Lower leg skin (tissue), 4 donors: ENCODE measurements around the gene MAP3K14. TPM values are rescaled to one million over a fixed set of nuclear protein-coding genes. Genes with fewer than 3 reads are reported as not detected.

ENCODE experiments used
- DNase-seq, 2 donors: peaks; one replicate each; pipeline ENCODE4 v3.0.0-alpha.2; 2019; ENCODE audit warnings: low spot score in 2 of 2
- H3K4me3 ChIP-seq: fragments of 200-600 bp; sonication (generic); 2 replicates; pipeline ENCODE4 v1.5.1; 2017; ENCODE audit warnings: mild to moderate bottlenecking, low read depth; ENCODE audit not compliant: poor library complexity, severe bottlenecking
- POLR2A ChIP-seq, 2 donors: fragments of 450-650 bp; IDR thresholded peaks; one replicate each; pipeline ENCODE4 v1.6.1; 2016 to 2017; ENCODE audit warnings: antibody characterized with exemption in 2 of 2, mild to moderate bottlenecking in 1 of 2, moderate library complexity in 1 of 2
- WGBS, 2 donors: methylation state at CpG; one replicate each; pipeline ENCODE4 v1.1.5; 2018; 5-methylcytosine and 5-hydroxymethylcytosine counted together
- intact Hi-C: fragments of 100-400 bp; cut with DNase I; formaldehyde crosslinking; loops from one replicate; pipeline ENCODE4 v1.15.0; 2023; ENCODE audit warnings: low total_unique reads
- total RNA-seq, 4 donors: library from RNA; depleted of rRNA; stranded (reverse); fragments of >200 nt; gene quantifications; one replicate each; pipeline ENCODE4 v1.1.0, GENCODE V29; 2016
- TF ChIP-seq, protein P1 (sequence below), 3 donors: fragments of 450-650 bp; IDR thresholded peaks; one replicate each; pipeline ENCODE4 v1.5.1; 2016; ENCODE audit warnings: antibody characterized with exemption in 3 of 3, mild to moderate bottlenecking in 3 of 3, moderate library complexity in 2 of 3

The MAP3K14 gene
- total RNA-seq, 4 donors from 2014 or later: 8.1 to 13.0 (median 11.0) TPM

DNA sequence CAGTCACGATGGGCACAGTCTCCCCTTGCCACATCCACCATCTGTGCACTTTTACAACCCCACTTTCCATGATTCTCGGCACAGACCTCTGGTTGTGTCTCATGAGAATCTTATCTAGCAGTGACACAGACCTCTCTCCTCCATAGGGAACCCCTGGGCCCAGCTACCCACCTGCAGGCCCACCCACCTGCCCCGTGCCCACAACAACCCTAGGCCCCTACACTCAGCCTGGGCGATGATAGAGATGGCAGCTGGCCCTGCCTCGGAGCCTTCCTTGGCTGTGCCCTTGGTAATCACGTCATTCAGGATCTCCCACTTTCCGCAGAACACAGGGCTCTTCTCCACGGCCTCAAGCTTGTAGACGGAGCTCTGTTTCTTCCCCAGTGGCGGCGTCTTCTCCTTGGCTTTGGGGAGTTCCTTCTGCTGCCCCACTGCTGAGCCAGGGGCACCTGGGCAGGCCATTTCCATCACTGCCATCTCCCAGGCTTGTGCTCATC lies 26.5 kb downstream of the MAP3K14 start:
- no peak overlapping the region for H3K4me3 ChIP-seq
- WGBS, 2 donors: 73 to 80% methylated on average over 11 of the region's 11 CpGs
- no peak for DNase-seq
- TF ChIP-seq, protein P1, sequence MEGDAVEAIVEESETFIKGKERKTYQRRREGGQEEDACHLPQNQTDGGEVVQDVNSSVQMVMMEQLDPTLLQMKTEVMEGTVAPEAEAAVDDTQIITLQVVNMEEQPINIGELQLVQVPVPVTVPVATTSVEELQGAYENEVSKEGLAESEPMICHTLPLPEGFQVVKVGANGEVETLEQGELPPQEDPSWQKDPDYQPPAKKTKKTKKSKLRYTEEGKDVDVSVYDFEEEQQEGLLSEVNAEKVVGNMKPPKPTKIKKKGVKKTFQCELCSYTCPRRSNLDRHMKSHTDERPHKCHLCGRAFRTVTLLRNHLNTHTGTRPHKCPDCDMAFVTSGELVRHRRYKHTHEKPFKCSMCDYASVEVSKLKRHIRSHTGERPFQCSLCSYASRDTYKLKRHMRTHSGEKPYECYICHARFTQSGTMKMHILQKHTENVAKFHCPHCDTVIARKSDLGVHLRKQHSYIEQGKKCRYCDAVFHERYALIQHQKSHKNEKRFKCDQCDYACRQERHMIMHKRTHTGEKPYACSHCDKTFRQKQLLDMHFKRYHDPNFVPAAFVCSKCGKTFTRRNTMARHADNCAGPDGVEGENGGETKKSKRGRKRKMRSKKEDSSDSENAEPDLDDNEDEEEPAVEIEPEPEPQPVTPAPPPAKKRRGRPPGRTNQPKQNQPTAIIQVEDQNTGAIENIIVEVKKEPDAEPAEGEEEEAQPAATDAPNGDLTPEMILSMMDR (IDR thresholded peaks at IDR 0.05): no peak
- no peak for TF ChIP-seq POLR2A (IDR thresholded peaks at IDR 0.05)
- intact Hi-C loops: no loop called here

DNA sequence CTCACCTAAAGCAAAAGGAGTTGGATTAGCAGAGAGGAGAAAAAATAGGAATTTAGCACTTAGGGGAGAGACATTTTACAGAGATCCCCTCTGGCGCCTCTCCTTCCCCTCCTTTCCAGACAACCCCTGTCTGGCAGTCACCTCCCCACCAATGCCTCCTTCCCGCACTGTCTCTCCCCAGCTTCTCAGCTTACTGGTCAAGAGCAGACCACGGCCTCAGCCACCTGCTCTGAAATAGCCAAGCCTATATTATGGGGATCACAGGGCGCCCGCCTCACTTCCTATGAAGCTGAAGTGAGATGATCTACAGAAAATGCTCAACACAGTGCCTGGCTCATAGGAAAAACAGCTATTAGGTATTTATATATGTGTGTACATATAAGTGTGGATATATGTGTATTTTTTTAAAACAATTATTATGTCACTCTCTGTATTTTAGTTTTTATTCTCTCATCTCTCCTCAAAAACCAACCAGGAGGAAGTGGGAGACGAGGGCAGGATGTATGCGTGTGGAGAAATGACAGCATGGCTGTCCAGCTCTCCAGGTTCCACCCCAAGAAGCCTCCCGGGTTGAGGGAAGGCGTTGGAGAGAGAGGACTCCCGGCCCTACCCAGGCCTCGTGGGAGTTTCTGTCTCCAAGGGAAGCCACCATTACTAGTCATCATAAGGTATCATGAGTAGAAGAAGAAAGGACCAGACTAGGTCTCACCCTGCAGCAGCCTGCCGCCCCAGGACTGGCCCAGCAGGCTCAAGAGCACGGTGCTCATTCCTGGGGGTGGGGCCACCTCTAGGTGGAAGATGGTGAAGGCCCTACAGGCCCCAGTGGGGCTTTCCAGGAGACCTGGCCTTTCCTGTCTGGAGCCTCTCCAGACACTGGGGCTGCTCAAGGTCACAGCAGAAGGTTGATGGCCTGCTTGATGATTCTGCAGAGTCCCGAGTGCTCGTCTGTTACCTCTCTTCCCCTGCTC lies 27.2 kb downstream of the MAP3K14 start:
- TF ChIP-seq, protein P1 (IDR thresholded peaks at IDR 0.05): no peak
- TF ChIP-seq POLR2A (IDR thresholded peaks at IDR 0.05): no peak
- H3K4me3 ChIP-seq: no peak overlapping the region
- no peak for DNase-seq
- WGBS, 2 donors: 78 to 79% methylated on average over 15 of the region's 15 CpGs
- intact Hi-C loops: no loop called here

DNA sequence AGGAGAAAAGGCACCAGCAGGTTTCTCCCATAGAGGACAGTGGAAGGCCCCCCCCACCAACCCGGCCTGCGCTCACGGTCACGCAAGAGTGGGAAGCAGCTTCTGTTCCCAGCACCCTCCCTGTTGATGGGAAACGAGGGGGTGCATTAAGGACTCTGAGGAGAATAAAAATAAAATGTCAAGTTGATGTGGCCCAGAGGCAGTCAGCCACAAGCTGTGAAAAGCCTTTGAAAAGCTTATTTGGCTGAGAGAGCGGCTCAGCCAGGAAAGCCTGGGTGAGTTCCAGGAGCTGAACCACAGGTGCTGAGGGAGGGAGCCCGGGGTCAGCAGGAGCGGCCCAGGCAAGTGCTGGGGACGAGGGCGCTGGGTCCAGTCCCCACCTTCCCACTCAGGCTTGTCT lies 28.0 kb downstream of the MAP3K14 start:
- DNase-seq: no peak
- intact Hi-C loops: no loop called here
- TF ChIP-seq, protein P1 (IDR thresholded peaks at IDR 0.05): no peak
- TF ChIP-seq POLR2A (IDR thresholded peaks at IDR 0.05): no peak
- H3K4me3 ChIP-seq: no peak overlapping the region
- 71 to 76% methylated on average over 10 of the region's 10 CpGs for WGBS, 2 donors

DNA sequence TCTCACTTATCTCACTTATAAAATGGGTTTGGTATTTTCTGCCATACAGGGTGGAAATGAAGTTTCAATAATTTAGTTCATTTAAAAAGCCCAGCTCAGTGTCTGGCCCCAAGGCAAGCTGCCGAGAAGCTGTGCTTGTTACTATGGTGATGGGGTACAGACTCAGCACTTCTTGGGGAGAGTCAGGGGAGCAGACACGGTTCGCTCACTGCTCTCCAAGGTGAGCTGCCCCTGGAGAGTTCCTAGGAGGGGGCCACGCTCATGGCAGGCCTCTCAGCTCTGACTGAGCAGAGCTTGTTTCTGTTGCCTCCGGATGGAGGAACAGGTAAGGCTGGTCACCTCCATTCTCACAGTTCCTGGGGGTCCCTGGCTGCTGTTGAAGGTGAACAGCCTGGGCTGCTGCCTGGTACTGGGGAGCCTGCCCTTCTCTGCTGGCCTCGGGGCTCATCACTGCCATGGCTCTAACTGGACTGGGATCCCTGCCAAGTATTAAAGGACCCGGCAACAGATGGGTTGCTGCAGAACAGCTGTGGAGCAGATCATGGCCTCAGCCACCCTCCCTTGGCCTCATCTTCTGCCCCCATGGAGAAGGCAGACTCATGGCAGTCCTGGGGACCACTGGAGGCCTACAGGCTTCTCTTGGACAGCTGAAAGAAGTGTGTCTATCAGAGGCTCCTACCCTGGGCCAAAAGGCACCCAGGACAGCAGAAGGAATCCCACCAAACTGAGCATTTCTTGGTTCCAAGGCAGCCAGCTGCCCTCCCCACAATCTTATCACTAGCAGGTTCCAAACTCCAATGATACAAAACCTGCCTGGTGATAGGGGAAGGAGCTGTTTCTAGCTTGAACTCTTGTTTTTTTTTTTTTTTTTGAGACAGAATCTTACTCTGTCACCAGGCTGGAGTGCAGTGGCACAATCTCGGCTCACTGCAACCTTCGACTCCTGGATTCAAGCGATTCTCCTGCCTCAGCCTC lies 29.0 kb downstream of the MAP3K14 start:
- intact Hi-C loops: no loop called here
- 64 to 80% methylated on average over 8 to 10 of the region's 10 CpGs for WGBS, 2 donors
- H3K4me3 ChIP-seq: no peak overlapping the region
- DNase-seq: no peak
- no peak for TF ChIP-seq POLR2A (IDR thresholded peaks at IDR 0.05)
- TF ChIP-seq, protein P1 (IDR thresholded peaks at IDR 0.05): no peak

DNA sequence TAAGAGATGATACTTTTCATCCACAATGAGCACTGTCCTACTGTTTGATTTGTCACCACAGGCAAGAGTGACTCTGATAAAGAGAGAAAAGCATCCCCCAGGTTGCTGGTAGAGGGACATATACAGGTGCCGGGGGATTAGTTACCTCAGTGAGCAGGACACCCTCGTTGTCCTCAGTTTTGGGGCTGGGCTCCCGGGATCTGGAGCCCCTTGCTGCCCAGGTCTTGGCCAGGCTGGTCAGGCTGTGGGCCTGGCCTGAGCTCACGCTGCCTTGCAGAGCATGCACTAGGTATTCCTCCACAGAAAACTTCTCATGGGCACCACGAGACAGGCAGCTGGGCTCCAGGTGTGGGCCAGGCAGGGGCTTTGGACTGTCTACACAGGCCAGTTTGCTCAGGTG lies 30.5 kb downstream of the MAP3K14 start:
- H3K4me3 ChIP-seq: no peak overlapping the region
- intact Hi-C loops: no loop called here
- DNase-seq: no peak
- TF ChIP-seq, protein P1 (IDR thresholded peaks at IDR 0.05): no peak
- WGBS, 2 donors: 88 to 89% methylated on average over 5 of the region's 5 CpGs
